DOHH2 (cell line): ENCODE measurements around the gene LIF.

ENCODE experiments used
- H3F3A ChIP-seq: fragments of 200-600 bp; sonication (generic), shearing (Covaris generic); 2 replicates; pipeline ENCODE4 v1.6.0; 2016; ENCODE audit warnings: antibody characterized with exemption, mild to moderate bottlenecking; ENCODE audit not compliant: control insufficient read depth, insufficient read depth
- H3K27ac ChIP-seq: fragments of 200-600 bp; sonication (generic); 2 replicates; pipeline ENCODE4 v1.5.1; 2014; ENCODE audit warnings: low read depth, mild to moderate bottlenecking, low read length, moderate library complexity
- H3K27me3 ChIP-seq: fragments of 200-600 bp; sonication (generic); 2 replicates; pipeline ENCODE4 v1.6.1; 2014; ENCODE audit warnings: mild to moderate bottlenecking, low read length, mixed read lengths; ENCODE audit not compliant: control insufficient read depth
- H3K36me3 ChIP-seq: fragments of 200-600 bp; sonication (generic); 2 replicates; pipeline ENCODE4 v1.6.1; 2014; ENCODE audit warnings: mild to moderate bottlenecking, low read length, moderate library complexity, mixed read lengths; ENCODE audit not compliant: control insufficient read depth
- H3K4me1 ChIP-seq: fragments of 200-600 bp; sonication (generic); 2 replicates; pipeline ENCODE4 v1.6.1; 2014; ENCODE audit warnings: mild to moderate bottlenecking, low read length, mixed read lengths; ENCODE audit not compliant: control insufficient read depth
- H3K4me2 ChIP-seq: fragments of 200-600 bp; sonication (generic); 2 replicates; pipeline ENCODE4 v1.6.0; 2014; ENCODE audit warnings: mild to moderate bottlenecking, low read length, moderate library complexity
- H3K4me3 ChIP-seq: fragments of 200-600 bp; sonication (generic); 2 replicates; pipeline ENCODE4 v1.5.1; 2014; ENCODE audit warnings: mild to moderate bottlenecking, low read length, mixed read lengths
- H3K79me2 ChIP-seq: fragments of 200-600 bp; sonication (generic); 2 replicates; pipeline ENCODE4 v1.6.1; 2014; ENCODE audit warnings: mild to moderate bottlenecking, low read length, mixed read lengths; ENCODE audit not compliant: control insufficient read depth
- H3K9me2 ChIP-seq: fragments of 200-600 bp; sonication (generic); replicated peaks from 2 replicates; pipeline ENCODE4 v1.6.1; 2014; ENCODE audit warnings: mild to moderate bottlenecking, low read length, mixed read lengths; ENCODE audit not compliant: control insufficient read depth
- H3K9me3 ChIP-seq: fragments of 200-600 bp; sonication (generic); 2 replicates; pipeline ENCODE4 v1.6.1; 2014; ENCODE audit warnings: antibody characterized with exemption, low read length, mixed read lengths; ENCODE audit not compliant: control insufficient read depth, insufficient read depth
- H4K20me1 ChIP-seq: fragments of 200-600 bp; sonication (generic); 2 replicates; pipeline ENCODE4 v1.6.0; 2014; ENCODE audit warnings: low read depth, mild to moderate bottlenecking, antibody characterized with exemption, low read length, moderate library complexity; ENCODE audit not compliant: control insufficient read depth, insufficient read depth
- CTCF ChIP-seq: fragments of 200-600 bp; sonication (generic); IDR thresholded peaks from one replicate; pipeline ENCODE4 v1.5.1; 2014; ENCODE audit warnings: antibody characterized with exemption, mild to moderate bottlenecking, low read depth, low read length; ENCODE audit not compliant: poor library complexity, severe bottlenecking
- EZH2phosphoT487 ChIP-seq: fragments of 200-600 bp; sonication (generic); IDR thresholded peaks from 2 replicates; pipeline ENCODE4 v1.6.1; 2017; ENCODE audit warnings: borderline replicate concordance, mild to moderate bottlenecking, antibody characterized with exemption, low read length, moderate library complexity, mixed read lengths

LIF gene

GRCh38 chr22:30253205-30253852 lies 6.8 kb upstream of the LIF start:
- no peak overlapping the region for H3K27ac ChIP-seq
- no peak overlapping the region for H3K4me2 ChIP-seq
- H3K9me2 ChIP-seq, result no peaks in the 10 kb centered on the region
- no peaks in the 10 kb centered on the region for H3K27me3 ChIP-seq
- no peak overlapping the region for H3K4me3 ChIP-seq
- TF ChIP-seq CTCF (no peak), EZH2phosphoT487 (no peak)
- no peaks in the 10 kb centered on the region for H3F3A ChIP-seq
- H3K9me3 ChIP-seq, result no peaks in the 10 kb centered on the region
- H3K79me2 ChIP-seq, result no peaks in the 10 kb centered on the region
- no peaks in the 10 kb centered on the region for H3K36me3 ChIP-seq
- no peaks in the 10 kb centered on the region for H4K20me1 ChIP-seq
- H3K4me1 ChIP-seq, result no peaks in the 10 kb centered on the region

- Histone ChIP-seq H4K20me1 (no peaks in the 10 kb centered on the region), H3K79me2 (no peaks in the 10 kb centered on the region), H3K4me2 (no peak overlapping the region), H3K27me3 (peaks cover 2% of the 10 kb centered on the region; the same call in 1 of the 2 replicates), H3K4me1 (no peaks in the 10 kb centered on the region), H3K9me2 (no peaks in the 10 kb centered on the region), H3K4me3 (no peak overlapping the region), H3K9me3 (no peaks in the 10 kb centered on the region), H3K36me3 (no peaks in the 10 kb centered on the region), H3F3A (no peaks in the 10 kb centered on the region), H3K27ac (no peak overlapping the region)
- TF ChIP-seq CTCF (no peak), EZH2phosphoT487 (no peak)
Measured at GRCh38 chr22:30252411-30253204, 6.0 kb upstream of the LIF start.

- H3K9me2 ChIP-seq, result no peaks in the 10 kb centered on the region
- no peaks in the 10 kb centered on the region for H3K36me3 ChIP-seq
- no peaks in the 10 kb centered on the region for H3F3A ChIP-seq
- no peaks in the 10 kb centered on the region for H3K4me1 ChIP-seq
- TF ChIP-seq EZH2phosphoT487 (no peak), CTCF (no peak)
- no peaks in the 10 kb centered on the region for H3K79me2 ChIP-seq
- H3K4me3 ChIP-seq, result no peak overlapping the region
- no peaks in the 10 kb centered on the region for H4K20me1 ChIP-seq
- no peak overlapping the region for H3K27ac ChIP-seq
- H3K27me3 ChIP-seq, result peaks cover 11% of the 10 kb centered on the region
- H3K9me3 ChIP-seq, result no peaks in the 10 kb centered on the region
- H3K4me2 ChIP-seq, result no peak overlapping the region
Measured at GRCh38 chr22:30251711-30252110, 5.2 kb upstream of the LIF start.
